ENCODE results near the gene TIGD3. TPM values are rescaled to one million over a fixed set of nuclear protein-coding genes. Genes with fewer than 3 reads are reported as not detected.

The TIGD3 gene
- total and polyA plus RNA-seq, 2 of the 13 experiments (the other 11 are each of a cell fraction or from before 2014, with no cell fraction given), result 0.49 to 4.9 TPM

DNA sequence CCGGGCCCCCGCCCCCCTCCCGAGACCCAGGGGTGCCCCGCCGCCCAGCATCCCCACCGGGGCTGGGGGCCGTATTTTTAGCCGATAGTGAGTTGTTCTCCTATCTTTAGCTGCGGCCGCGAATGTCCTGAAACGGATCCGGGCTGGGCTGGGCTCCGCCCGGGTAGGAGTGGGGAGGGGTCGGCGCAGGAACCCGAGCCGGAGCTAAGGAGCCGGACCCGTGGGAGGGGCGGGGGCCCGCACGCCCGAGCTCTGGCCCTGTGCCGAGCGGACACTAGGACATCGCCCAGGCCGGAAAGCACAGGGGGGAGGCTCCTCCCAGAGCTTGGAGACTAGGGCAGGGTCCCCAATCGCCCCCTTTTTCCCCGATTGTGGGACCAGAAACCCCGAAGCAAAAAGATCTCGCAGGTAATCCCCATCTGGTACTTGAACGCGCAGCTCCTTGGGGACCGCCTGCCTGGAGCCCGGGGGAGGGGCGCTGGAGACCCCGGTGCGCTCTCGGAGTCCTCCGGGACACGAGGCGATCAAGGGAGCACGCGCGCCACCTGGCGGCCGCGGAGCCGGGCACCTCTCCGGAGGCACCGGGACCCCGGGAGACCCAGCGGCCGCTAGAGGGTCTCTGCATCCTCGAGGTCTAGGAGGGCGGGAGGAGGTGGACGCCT, 39.2 kb upstream of the TIGD3 start (continued):
- TF ChIP-seq ARID4A (CRISPR knock-in tag; IDR thresholded peaks at IDR 0.05; ENCODE audit: borderline replicate concordance) (peak; percentile 57), REL (CRISPR knock-in tag; conservative IDR thresholded peaks at IDR 0.05) (0 out of 2 replicates have a peak, but pooled peaks have one; percentile 8), ZSCAN9 (CRISPR knock-in tag; IDR thresholded peaks at IDR 0.05; ENCODE audit: borderline replicate concordance) (0 out of 2 replicates have a peak, but pooled peaks have one; percentile 15), THYN1 (CRISPR knock-in tag; IDR thresholded peaks at IDR 0.05; ENCODE audit: borderline replicate concordance, low read depth) (no peak), ZNF780A (CRISPR knock-in tag; IDR thresholded peaks at IDR 0.05) (no peak), CENPX (CRISPR knock-in tag; IDR thresholded peaks at IDR 0.05) (no peak), ZNF652 (CRISPR knock-in tag; IDR thresholded peaks at IDR 0.05; ENCODE audit: borderline replicate concordance, low read depth) (peak; percentile 14; the same call in 1 of the 2 replicates), SMC3 (IDR thresholded peaks at IDR 0.05; ENCODE audit: low read length) (peak; percentile 83; the same call in 1 of the 2 replicates), ZNF776 (CRISPR knock-in tag; IDR thresholded peaks at IDR 0.05) (no peak), ATF1 (CRISPR knock-in tag; IDR thresholded peaks at IDR 0.05) (no peak), NONO (IDR thresholded peaks at IDR 0.05) (no peak), NONO (CRISPR knock-in tag; conservative IDR thresholded peaks at IDR 0.05) (peak; percentile 71), SRSF1 (optimal IDR thresholded peaks at IDR 0.05; ENCODE audit: low read depth, low read length) (peak; percentile 57), AGO2 (optimal IDR thresholded peaks at IDR 0.05; ENCODE audit: low read depth, low read length) (peak; percentile 55)
- TF ChIP-seq, protein P1, sequence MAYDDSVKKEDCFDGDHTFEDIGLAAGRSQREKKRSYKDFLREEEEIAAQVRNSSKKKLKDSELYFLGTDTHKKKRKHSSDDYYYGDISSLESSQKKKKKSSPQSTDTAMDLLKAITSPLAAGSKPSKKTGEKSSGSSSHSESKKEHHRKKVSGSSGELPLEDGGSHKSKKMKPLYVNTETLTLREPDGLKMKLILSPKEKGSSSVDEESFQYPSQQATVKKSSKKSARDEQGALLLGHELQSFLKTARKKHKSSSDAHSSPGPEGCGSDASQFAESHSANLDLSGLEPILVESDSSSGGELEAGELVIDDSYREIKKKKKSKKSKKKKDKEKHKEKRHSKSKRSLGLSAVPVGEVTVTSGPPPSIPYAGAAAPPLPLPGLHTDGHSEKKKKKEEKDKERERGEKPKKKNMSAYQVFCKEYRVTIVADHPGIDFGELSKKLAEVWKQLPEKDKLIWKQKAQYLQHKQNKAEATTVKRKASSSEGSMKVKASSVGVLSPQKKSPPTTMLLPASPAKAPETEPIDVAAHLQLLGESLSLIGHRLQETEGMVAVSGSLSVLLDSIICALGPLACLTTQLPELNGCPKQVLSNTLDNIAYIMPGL (CRISPR knock-in tag; IDR thresholded peaks at IDR 0.05; ENCODE audit: borderline replicate concordance in 1 of 2, low read depth in 1 of 2), result peak; percentile 90 to 95; a peak in 3 of 4 replicates
- TF ChIP-seq, protein P2, sequence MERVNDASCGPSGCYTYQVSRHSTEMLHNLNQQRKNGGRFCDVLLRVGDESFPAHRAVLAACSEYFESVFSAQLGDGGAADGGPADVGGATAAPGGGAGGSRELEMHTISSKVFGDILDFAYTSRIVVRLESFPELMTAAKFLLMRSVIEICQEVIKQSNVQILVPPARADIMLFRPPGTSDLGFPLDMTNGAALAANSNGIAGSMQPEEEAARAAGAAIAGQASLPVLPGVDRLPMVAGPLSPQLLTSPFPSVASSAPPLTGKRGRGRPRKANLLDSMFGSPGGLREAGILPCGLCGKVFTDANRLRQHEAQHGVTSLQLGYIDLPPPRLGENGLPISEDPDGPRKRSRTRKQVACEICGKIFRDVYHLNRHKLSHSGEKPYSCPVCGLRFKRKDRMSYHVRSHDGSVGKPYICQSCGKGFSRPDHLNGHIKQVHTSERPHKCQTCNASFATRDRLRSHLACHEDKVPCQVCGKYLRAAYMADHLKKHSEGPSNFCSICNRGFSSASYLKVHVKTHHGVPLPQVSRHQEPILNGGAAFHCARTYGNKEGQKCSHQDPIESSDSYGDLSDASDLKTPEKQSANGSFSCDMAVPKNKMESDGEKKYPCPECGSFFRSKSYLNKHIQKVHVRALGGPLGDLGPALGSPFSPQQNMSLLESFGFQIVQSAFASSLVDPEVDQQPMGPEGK (CRISPR knock-in tag; IDR thresholded peaks at IDR 0.05), result peak; percentile 86
- TF ChIP-seq, protein P3, sequence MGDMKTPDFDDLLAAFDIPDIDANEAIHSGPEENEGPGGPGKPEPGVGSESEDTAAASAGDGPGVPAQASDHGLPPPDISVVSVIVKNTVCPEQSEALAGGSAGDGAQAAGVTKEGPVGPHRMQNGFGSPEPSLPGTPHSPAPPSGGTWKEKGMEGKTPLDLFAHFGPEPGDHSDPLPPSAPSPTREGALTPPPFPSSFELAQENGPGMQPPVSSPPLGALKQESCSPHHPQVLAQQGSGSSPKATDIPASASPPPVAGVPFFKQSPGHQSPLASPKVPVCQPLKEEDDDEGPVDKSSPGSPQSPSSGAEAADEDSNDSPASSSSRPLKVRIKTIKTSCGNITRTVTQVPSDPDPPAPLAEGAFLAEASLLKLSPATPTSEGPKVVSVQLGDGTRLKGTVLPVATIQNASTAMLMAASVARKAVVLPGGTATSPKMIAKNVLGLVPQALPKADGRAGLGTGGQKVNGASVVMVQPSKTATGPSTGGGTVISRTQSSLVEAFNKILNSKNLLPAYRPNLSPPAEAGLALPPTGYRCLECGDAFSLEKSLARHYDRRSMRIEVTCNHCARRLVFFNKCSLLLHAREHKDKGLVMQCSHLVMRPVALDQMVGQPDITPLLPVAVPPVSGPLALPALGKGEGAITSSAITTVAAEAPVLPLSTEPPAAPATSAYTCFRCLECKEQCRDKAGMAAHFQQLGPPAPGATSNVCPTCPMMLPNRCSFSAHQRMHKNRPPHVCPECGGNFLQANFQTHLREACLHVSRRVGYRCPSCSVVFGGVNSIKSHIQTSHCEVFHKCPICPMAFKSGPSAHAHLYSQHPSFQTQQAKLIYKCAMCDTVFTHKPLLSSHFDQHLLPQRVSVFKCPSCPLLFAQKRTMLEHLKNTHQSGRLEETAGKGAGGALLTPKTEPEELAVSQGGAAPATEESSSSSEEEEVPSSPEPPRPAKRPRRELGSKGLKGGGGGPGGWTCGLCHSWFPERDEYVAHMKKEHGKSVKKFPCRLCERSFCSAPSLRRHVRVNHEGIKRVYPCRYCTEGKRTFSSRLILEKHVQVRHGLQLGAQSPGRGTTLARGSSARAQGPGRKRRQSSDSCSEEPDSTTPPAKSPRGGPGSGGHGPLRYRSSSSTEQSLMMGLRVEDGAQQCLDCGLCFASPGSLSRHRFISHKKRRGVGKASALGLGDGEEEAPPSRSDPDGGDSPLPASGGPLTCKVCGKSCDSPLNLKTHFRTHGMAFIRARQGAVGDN (CRISPR knock-in tag; IDR thresholded peaks at IDR 0.05), result peak; percentile 75
